HL-60 (cell line): ENCODE data around the gene HAT1.

Experiments
- GABPA ChIP-seq: IDR thresholded peaks from 2 replicates; pipeline ENCODE4 v1.6.1; 2012; ENCODE audit warnings: low read depth
- POLR2AphosphoS5 ChIP-seq: IDR thresholded peaks from 2 replicates; pipeline ENCODE4 v1.6.1; 2012; ENCODE audit warnings: low read depth

DNA sequence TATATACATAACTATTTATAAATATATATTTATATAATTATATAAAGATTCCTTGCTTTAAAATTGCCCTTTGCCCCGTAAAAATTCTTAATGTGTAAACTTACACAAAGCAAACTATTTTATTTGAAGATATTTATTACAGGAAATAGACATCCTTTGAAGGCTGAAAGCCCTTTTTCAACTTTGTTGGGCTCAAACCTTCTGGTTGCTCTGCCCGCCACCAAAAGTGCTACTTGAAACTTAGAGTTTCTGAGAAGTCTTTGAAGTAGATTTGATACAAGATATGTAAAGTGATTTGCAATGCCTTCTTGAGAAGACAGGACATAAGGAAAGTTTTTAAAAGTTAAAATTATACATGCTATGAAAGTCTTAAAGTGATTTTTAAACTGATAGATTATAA, 40.9 kb downstream of the HAT1 start:
- TF ChIP-seq POLR2AphosphoS5 (no peak), GABPA (no peak)
